AG09309 (cell line): ENCODE results near the gene TAPT1.

Experiments used
- DNase-seq: peaks from one replicate; pipeline ENCODE4 v3.0.0-alpha.2; 2010; ENCODE audit warnings: low read depth
- H3K4me3 ChIP-seq: 2 replicates; pipeline ENCODE4 v1.5.1; 2011; ENCODE audit warnings: mild to moderate bottlenecking, low read depth, low read length, moderate library complexity; ENCODE audit not compliant: control insufficient read depth
- CTCF ChIP-seq: IDR thresholded peaks from 2 replicates; pipeline ENCODE4 v1.5.1; 2011; ENCODE audit warnings: mild to moderate bottlenecking, low read depth, low read length, inconsistent platforms; ENCODE audit not compliant: insufficient read depth, control insufficient read depth; ENCODE audit errors: missing control alignments

TAPT1 gene

GRCh38 chr4:16236402-16237023 lies 10.2 kb upstream of the TAPT1 start:
- TF ChIP-seq CTCF, result no peak
- H3K4me3 ChIP-seq, result no peak overlapping the region
- no peak for DNase-seq

GRCh38 chr4:16235209-16235608 lies 8.9 kb upstream of the TAPT1 start:
- no peak for TF ChIP-seq CTCF

DNA sequence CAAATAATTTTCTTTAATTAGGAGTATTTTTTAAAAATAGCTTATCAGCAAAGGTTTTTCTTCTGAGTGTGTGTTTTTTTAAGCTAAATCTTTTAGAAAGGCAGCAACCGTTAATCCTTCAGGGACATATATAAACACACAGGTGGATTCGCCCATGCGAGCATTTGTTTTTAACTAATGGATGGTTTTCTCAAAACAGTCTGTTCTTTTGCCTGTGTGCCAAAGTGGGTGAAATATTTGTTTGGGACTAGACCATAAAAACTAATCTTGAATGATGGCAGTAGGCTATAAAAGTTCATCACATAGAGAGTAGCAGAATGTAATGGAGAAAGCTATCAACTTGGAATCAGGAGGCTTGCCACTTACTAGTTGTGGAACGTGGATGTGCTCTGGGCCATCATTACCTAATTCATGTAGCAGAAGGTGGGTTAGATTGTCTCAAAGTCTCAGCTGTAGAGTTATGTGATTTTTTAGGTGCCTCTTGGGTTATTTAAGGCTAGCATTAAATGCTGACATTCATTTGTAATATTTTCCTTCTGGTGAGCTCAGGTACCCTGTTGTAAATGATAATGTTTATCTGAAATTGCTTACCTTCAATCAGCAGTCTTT lies 7.4 kb upstream of the TAPT1 start:
- no peak for DNase-seq
- no peak overlapping the region for H3K4me3 ChIP-seq
- no peak for TF ChIP-seq CTCF

More at GRCh38 chr4:16235209-16235608, 8.9 kb upstream of the TAPT1 start:
- DNase-seq, result no peak
- H3K4me3 ChIP-seq, result no peak overlapping the region

- H3K4me3 ChIP-seq, result no peak overlapping the region
- TF ChIP-seq CTCF, result no peak
- no peak for DNase-seq
Measured at GRCh38 chr4:16231570-16232245, 5.4 kb upstream of the TAPT1 start.

- no peak for DNase-seq
- no peak for TF ChIP-seq CTCF
- no peak overlapping the region for H3K4me3 ChIP-seq
Measured at GRCh38 chr4:16230308-16230707, 4.0 kb upstream of the TAPT1 start.

DNA sequence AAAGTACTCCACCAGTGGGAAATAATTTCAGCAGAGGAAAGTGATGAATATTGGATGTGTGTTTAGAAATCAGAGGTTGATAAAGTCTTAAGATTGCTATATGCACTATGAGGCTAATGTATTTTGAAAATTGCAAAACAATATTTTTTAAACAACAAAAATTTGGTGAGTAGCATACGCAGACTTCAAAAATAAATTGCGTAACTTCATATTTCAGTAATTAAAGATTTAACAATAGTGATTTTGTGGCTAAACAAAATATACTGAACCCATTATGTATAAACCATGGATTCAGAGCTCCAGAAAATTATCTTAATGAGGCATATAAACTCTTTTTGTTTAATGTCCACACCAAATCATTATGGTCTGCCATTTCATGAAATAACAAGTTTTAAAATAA lies 3.3 kb upstream of the TAPT1 start:
- H3K4me3 ChIP-seq, result no peak overlapping the region
- DNase-seq, result no peak
- TF ChIP-seq CTCF, result no peak
